GM12878 (cell line): ENCODE measurements around the gene ERBB3. TPM values are rescaled to one million over a fixed set of nuclear protein-coding genes. Genes with fewer than 3 reads are reported as not detected.

Experiments
- ATAC-seq: fragments of 200-7000 bp; cut with Tn5 transposase; 3 replicates; pipeline ENCODE4 v1.9.1; 2020; ENCODE audit warnings: mild to moderate bottlenecking, moderate library complexity
- BruUV-seq: library from RNA; stranded (reverse); fragments of 400-500 nt; replicated peaks from 2 replicates; lab custom pipeline; 2021; lab: Mats Ljungman, UMichigan
- CTCF ChIA-PET: fragments of 300-600 bp; sonication (Branson Sonifier 250); formaldehyde crosslinking; extraction: SDS; loops from one replicate; lab custom pipeline; 2021; ENCODE audit warnings: inconsistent platforms; lab: Yijun Ruan, JAX
- POLR2A ChIA-PET: fragments of 350-600 bp; formaldehyde crosslinking; extraction: SDS; loops from one replicate; lab custom pipeline; 2021; ENCODE audit warnings: inconsistent platforms; lab: Charles Lee
- RAD21 ChIA-PET: fragments of 300-600 bp; sonication (Branson Sonifier 250); formaldehyde crosslinking; loops from one replicate; lab custom pipeline; 2023; ENCODE audit warnings: antibody characterized with exemption; ENCODE audit not compliant: unreplicated experiment; lab: Charles Lee
- SMC1A ChIA-PET: fragments of 300-600 bp; sonication (Branson Sonifier 250); formaldehyde crosslinking; loops from one replicate; lab custom pipeline; 2023; ENCODE audit not compliant: unreplicated experiment, uncharacterized antibody; lab: Charles Lee
- DNase-seq: peaks from one replicate; pipeline ENCODE4 v3.0.0-alpha.2; 2011; ENCODE audit warnings: low read depth, low spot score
- FAIRE-seq: peaks from 3 replicates; lab custom pipeline; 2011; peaks lifted over from hg19 to GRCh38; lab: Jason Lieb, UNC
- H2AFZ ChIP-seq: 2 replicates; pipeline ENCODE4 v1.6.0; 2011; ENCODE audit warnings: low read depth, low read length, control low read depth; ENCODE audit not compliant: control insufficient read depth
- H3K27ac ChIP-seq: 2 replicates; pipeline ENCODE4 v1.5.1; 2011; ENCODE audit warnings: control low read depth; ENCODE audit not compliant: control insufficient read depth, insufficient read depth
- H3K27me3 ChIP-seq, 2 experiments: replicated peaks in 1 of 2; 2 replicates each; pipeline versions ENCODE4 v1.6.0 to v1.6.1; 2011; ENCODE audit warnings: low read length in 1 of 2; ENCODE audit not compliant: control insufficient read depth in 2 of 2, insufficient read depth in 2 of 2
- H3K36me3 ChIP-seq, 2 experiments: 2 replicates each; pipeline ENCODE4 v1.5.1; 2011; ENCODE audit warnings: low read length in 1 of 2; ENCODE audit not compliant: control insufficient read depth in 2 of 2, insufficient read depth in 2 of 2
- H3K4me1 ChIP-seq: 2 replicates; pipeline ENCODE4 v1.6.1; 2011; ENCODE audit warnings: mild to moderate bottlenecking, low read length, moderate library complexity, mixed read lengths; ENCODE audit not compliant: control insufficient read depth, insufficient read depth
- H3K4me2 ChIP-seq: 2 replicates; pipeline ENCODE4 v1.6.0; 2011; ENCODE audit warnings: control low read depth; ENCODE audit not compliant: control insufficient read depth, insufficient read depth
- H3K4me3 ChIP-seq: fragments of 200-600 bp; sonication (generic); 2 replicates; pipeline ENCODE4 v1.5.1; 2016
- H3K79me2 ChIP-seq: 2 replicates; pipeline ENCODE4 v1.6.0; 2011; ENCODE audit warnings: low read length; ENCODE audit not compliant: control insufficient read depth, insufficient read depth
- H3K9ac ChIP-seq: 2 replicates; pipeline ENCODE4 v1.8.0; 2011; ENCODE audit warnings: low read length, control low read depth, mixed read lengths; ENCODE audit not compliant: control insufficient read depth, insufficient read depth
- H3K9me3 ChIP-seq: replicated peaks from 3 replicates; pipeline ENCODE4 v1.5.1; 2011; ENCODE audit warnings: mild to moderate bottlenecking, low read length; ENCODE audit not compliant: control insufficient read depth, insufficient read depth
- H4K20me1 ChIP-seq: 2 replicates; pipeline ENCODE4 v1.6.0; 2011; ENCODE audit not compliant: control insufficient read depth, insufficient read depth
- E4F1 ChIP-seq: fragments of 450-650 bp; IDR thresholded peaks from 2 replicates; pipeline ENCODE4 v1.6.1; 2018; ENCODE audit warnings: borderline replicate concordance, mild to moderate bottlenecking; ENCODE audit not compliant: partially characterized antibody
- EED ChIP-seq: sonication (generic); IDR thresholded peaks from 2 replicates; pipeline ENCODE4 v1.6.1; 2016; ENCODE audit warnings: antibody characterized with exemption, low read depth
- ESRRA ChIP-seq: IDR thresholded peaks from 2 replicates; pipeline ENCODE4 v1.6.1; 2012; ENCODE audit warnings: mild to moderate bottlenecking, low read length, improper control_type of control experiment
- NR2C1 ChIP-seq: fragments of 450-650 bp; IDR thresholded peaks from 2 replicates; pipeline ENCODE4 v1.6.1; 2017; ENCODE audit warnings: antibody characterized with exemption, mild to moderate bottlenecking, moderate library complexity
- RBBP5 ChIP-seq: fragments of 200-600 bp; sonication (generic); conservative IDR thresholded peaks from 2 replicates; pipeline ENCODE4 v1.6.1; 2016
- SMC3 ChIP-seq: IDR thresholded peaks from 2 replicates; pipeline ENCODE4 v1.6.1; 2011; ENCODE audit warnings: low read length, improper control_type of control experiment, borderline replicate concordance
- STAT1 ChIP-seq: fragments of 450-650 bp; conservative IDR thresholded peaks from 2 replicates; pipeline ENCODE4 v1.6.1; 2014; ENCODE audit warnings: antibody characterized with exemption, mild to moderate bottlenecking
- STAT3 ChIP-seq: IDR thresholded peaks from 2 replicates; pipeline ENCODE4 v1.6.1; 2011; ENCODE audit warnings: low read depth, low read length, improper control_type of control experiment
- TCF3 ChIP-seq: IDR thresholded peaks from 2 replicates; pipeline ENCODE4 v1.6.1; 2012; ENCODE audit warnings: low read depth, mild to moderate bottlenecking, low read length, borderline replicate concordance; ENCODE audit not compliant: insufficient read depth
- WRNIP1 ChIP-seq: IDR thresholded peaks from 2 replicates; pipeline ENCODE4 v1.6.1; 2011; ENCODE audit warnings: low read depth, low read length, improper control_type of control experiment, borderline replicate concordance
- ZBED1 ChIP-seq: IDR thresholded peaks from 2 replicates; pipeline ENCODE4 v1.6.1; 2016; ENCODE audit warnings: borderline replicate concordance
- ZZZ3 ChIP-seq: IDR thresholded peaks from 2 replicates; pipeline ENCODE4 v1.6.1; 2011; ENCODE audit warnings: low read depth; ENCODE audit not compliant: control insufficient read depth, insufficient read length
- WGBS: methylation state at CpG from one replicate; pipeline ENCODE4 v1.1.6; 2016; ENCODE audit warnings: low lambda C conversion rate; ENCODE audit not compliant: insufficient replicate concordance, insufficient coverage; ENCODE audit errors: missing lambda C conversion rate; 5-methylcytosine and 5-hydroxymethylcytosine counted together
- in situ Hi-C: fragments of 300-500 bp; cut with MboI; formaldehyde crosslinking; loops from 9 replicates; pipeline ENCODE4 v1.14.3; 2018; ENCODE audit warnings: mixed read lengths
- intact Hi-C: fragments of 100-400 bp; cut with micrococcal nuclease; formaldehyde crosslinking; loops from one replicate; pipeline ENCODE4 v1.14.2; 2022; ENCODE audit not compliant: unreplicated experiment
- polyA plus RNA-seq, 11 experiments: library from polyadenylated mRNA; depleted of rRNA in 4 of 11; unstranded in 6 of 11; stranded (reverse) in 5 of 11; fragments of >200 nt; fragmentation: Nextera tagmentation in 4 of 11; fragmentation: Illumina TruSeq in 1 of 11; extraction: Ambion mirVana in 4 of 11; extraction: Trizol in 1 of 11; gene quantifications; 1 replicate in 1 of 11; 2 replicates in 10 of 11; pipeline versions ENCODE4 v1.2.1 to v1.2.3, GENCODE V29; 2011 to 2016; ENCODE audit warnings: inconsistent platforms in 2 of 11, missing spikeins in 2 of 11, low read depth in 1 of 11
- total RNA-seq, 4 experiments: library from RNA; depleted of rRNA in 3 of 4; stranded (reverse); fragments of >200 nt in 3 of 4; fragmentation: Illumina TruSeq in 1 of 4; extraction: Trizol in 1 of 4; gene quantifications; 2 replicates each; pipeline versions ENCODE4 v1.2.1 to v1.2.3, GENCODE V29; 2013 to 2021

ERBB3 gene
- total and polyA plus RNA-seq, 10 of the 15 experiments (the other 5 are each of a cell fraction or from before 2014, with no cell fraction given) = 0.03 to 0.72 (median 0.04) TPM; not detected in 5

GRCh38 chr12:56038022-56038655 is 41.8 kb upstream of the ERBB3 start:
- SMC1A ChIA-PET = interaction anchor here (1.2 to 5.0 kb wide), 5 partner anchors 42 to 299 kb away, joined by 3 to 52 read pairs (median 7); partner anchors contain the start of gene SUOX
- DNase-seq (no peak), ATAC-seq (no peak), FAIRE-seq (no peak)
- RAD21 ChIA-PET = interaction anchor here (0.7 to 3.4 kb wide), 8 partner anchors 41 to 300 kb away, joined by 3 to 30 read pairs (median 4); partner anchors contain the start of genes ORMDL2, RAB5B, SARNP and SUOX
- peaks cover 14% of the 10 kb centered on the region for H3K79me2 ChIP-seq
- TF ChIP-seq NR2C1 = peak; percentile 65
- TF ChIP-seq SMC3 = no peak
- H3K9ac ChIP-seq = no peak overlapping the region
- H3K36me3 ChIP-seq = no peaks in the 10 kb centered on the region; a peak in 1 of 4 replicates
- H3K9me3 ChIP-seq = no peaks in the 10 kb centered on the region
- intact Hi-C loops = no loop called here
- peaks cover 6% of the 10 kb centered on the region for H3K4me1 ChIP-seq
- no peak overlapping the region for H3K27ac ChIP-seq
- BruUV-seq = no TSS peak
- WGBS = 2% methylated on average over 2 of the region's 2 CpGs
- H3K4me3 ChIP-seq = no peak overlapping the region
- no peaks in the 10 kb centered on the region for H4K20me1 ChIP-seq
- CTCF ChIA-PET = interaction anchor here (0.5 to 5.0 kb wide), 10 partner anchors 8 to 299 kb away, joined by 3 to 64 read pairs (median 6); partner anchors contain the start of gene SUOX
- POLR2A ChIA-PET = interaction anchor here (0.6 to 4.0 kb wide), 7 partner anchors 39 to 300 kb away, joined by 3 to 12 read pairs (median 3); partner anchors contain the start of genes DGKA, RPL41 and SUOX
- H3K27me3 ChIP-seq = no peaks in the 10 kb centered on the region
- H2AFZ ChIP-seq = no peak overlapping the region
- in situ Hi-C loops = no loop called here
- 0 out of 2 replicates have a peak overlapping the region, but pooled peaks have one; percentile 17 for H3K4me2 ChIP-seq

GRCh38 chr12:56040151-56040550 is 39.8 kb upstream of the ERBB3 start:
- DNase-seq (no peak), FAIRE-seq (no peak), ATAC-seq (no peak)
- BruUV-seq = no TSS peak
- no CpG with 5 or more reads among the region's 1 CpG for WGBS
- intact Hi-C loops (loop anchor here (5.0 kb wide), 1 partner anchor 213 kb away; the partner anchor contains the start of gene DNAJC14), in situ Hi-C loops (no loop called here)
- Histone ChIP-seq H3K4me2 (no peak overlapping the region), H3K4me3 (no peak overlapping the region), H3K79me2 (peaks cover 22% of the 10 kb centered on the region), H3K27me3 (no peaks in the 10 kb centered on the region), H4K20me1 (no peaks in the 10 kb centered on the region), H3K36me3 (peaks cover 5 to 12% of the 10 kb centered on the region in 2 experiments; a peak in 3 of 4 replicates), H3K27ac (no peak overlapping the region), H3K4me1 (peaks cover 9% of the 10 kb centered on the region), H3K9me3 (no peaks in the 10 kb centered on the region), H3K9ac (no peak overlapping the region), H2AFZ (no peak overlapping the region)
- ChIA-PET POLR2A (interaction anchor here (0.5 to 4.0 kb wide), 12 partner anchors 43 to 302 kb away, joined by 3 to 12 read pairs (median 4); partner anchors contain the start of genes DNAJC14, RAB5B and SUOX), CTCF (interaction anchor here (0.8 to 5.0 kb wide), 19 partner anchors 11 to 310 kb away, joined by 3 to 64 read pairs (median 4); partner anchors contain the start of genes PA2G4, RAB5B and SUOX), SMC1A (interaction anchor here (0.7 to 5.0 kb wide), 16 partner anchors 30 to 316 kb away, joined by 3 to 52 read pairs (median 4); partner anchors contain the start of genes DGKA, ORMDL2, RAB5B and SARNP), RAD21 (interaction anchor here (1.2 to 3.4 kb wide), 7 partner anchors 11 to 301 kb away, joined by 3 to 32 read pairs (median 5); partner anchors contain the start of genes RAB5B and SUOX)
- TF ChIP-seq STAT3 (no peak), ZZZ3 (no peak), WRNIP1 (no peak), STAT1 (no peak), EED (no peak), ESRRA (no peak), ZBED1 (no peak), E4F1 (no peak), TCF3 (no peak), RBBP5 (no peak)
